DND-41 (cell line): Measurements from ENCODE around the gene SLC22A12.

ENCODE experiments used
- ATAC-seq: fragments of 200-7000 bp; cut with Tn5 transposase; 3 replicates; pipeline ENCODE4 v1.9.1; 2021; ENCODE audit warnings: low read depth; ENCODE audit not compliant: insufficient read depth
- DNase-seq: peaks from one replicate; pipeline ENCODE4 v3.0.0-alpha.2; 2020
- H2AFZ ChIP-seq: 2 replicates; pipeline ENCODE4 v1.6.0; 2012; ENCODE audit warnings: low read depth, low read length
- H3K27ac ChIP-seq: 2 replicates; pipeline ENCODE4 v1.5.1; 2012; ENCODE audit warnings: low read length, inconsistent platforms
- H3K27me3 ChIP-seq: fragments of 200-600 bp; sonication (generic); 2 replicates; pipeline ENCODE4 v1.6.0; 2012; ENCODE audit warnings: low read length, mild to moderate bottlenecking, inconsistent platforms; ENCODE audit not compliant: insufficient read depth, poor library complexity
- H3K36me3 ChIP-seq: 2 replicates; pipeline ENCODE4 v1.5.1; 2012; ENCODE audit warnings: low read length, inconsistent platforms; ENCODE audit not compliant: insufficient read depth
- H3K4me1 ChIP-seq: 2 replicates; pipeline ENCODE4 v1.5.1; 2012; ENCODE audit warnings: mild to moderate bottlenecking, low read length; ENCODE audit not compliant: insufficient read depth
- H3K4me2 ChIP-seq: 2 replicates; pipeline ENCODE4 v1.6.0; 2012; ENCODE audit warnings: mild to moderate bottlenecking, moderate library complexity, low read length, inconsistent platforms; ENCODE audit not compliant: insufficient read depth
- H3K4me3 ChIP-seq, 2 experiments: fragments of 200-600 bp in 1 of 2; shearing (Covaris generic) in 1 of 2; 2 replicates each; pipeline ENCODE4 v1.5.1; 2012 to 2016; ENCODE audit warnings: inconsistent platforms in 2 of 2, low read length in 2 of 2, mild to moderate bottlenecking in 2 of 2, low read depth in 1 of 2, moderate library complexity in 1 of 2
- H3K79me2 ChIP-seq: 2 replicates; pipeline ENCODE4 v1.6.0; 2012; ENCODE audit warnings: low read length, inconsistent platforms; ENCODE audit not compliant: insufficient read depth
- H3K9ac ChIP-seq: 2 replicates; pipeline ENCODE4 v1.6.0; 2012; ENCODE audit warnings: low read depth, mild to moderate bottlenecking, inconsistent platforms, low read length, moderate library complexity
- H3K9me3 ChIP-seq: 2 replicates; pipeline ENCODE4 v1.5.1; 2012; ENCODE audit warnings: low read length, moderate library complexity, mild to moderate bottlenecking, inconsistent platforms; ENCODE audit not compliant: insufficient read depth, severe bottlenecking
- H4K20me1 ChIP-seq: 2 replicates; pipeline ENCODE4 v1.6.0; 2012; ENCODE audit warnings: low read length; ENCODE audit not compliant: insufficient read depth
- CTCF ChIP-seq: IDR thresholded peaks from 2 replicates; pipeline ENCODE4 v1.5.1; 2012; ENCODE audit warnings: borderline replicate concordance, low read length, moderate library complexity, mild to moderate bottlenecking; ENCODE audit not compliant: poor library complexity, severe bottlenecking; ENCODE audit errors: extremely low read depth
- EZH2 ChIP-seq: IDR thresholded peaks from 3 replicates; pipeline ENCODE4 v1.6.1; 2012; ENCODE audit warnings: borderline replicate concordance, low read depth, mild to moderate bottlenecking, moderate library complexity, low read length, inconsistent platforms; ENCODE audit not compliant: severe bottlenecking

SLC22A12 gene

GRCh38 chr11:64644647-64645275 lies 53.7 kb downstream of the SLC22A12 start:
- DNase-seq, result no peak
- no peaks in the 10 kb centered on the region for H3K36me3 ChIP-seq
- no peak overlapping the region for H3K9ac ChIP-seq
- no peak overlapping the region for H2AFZ ChIP-seq
- ATAC-seq, result peak; percentile 69; the same call in 2 of the 3 replicates
- H3K27me3 ChIP-seq, result peaks cover 61% of the 10 kb centered on the region
- H4K20me1 ChIP-seq, result peaks cover 16% of the 10 kb centered on the region
- H3K4me1 ChIP-seq, result no peaks in the 10 kb centered on the region
- no peak overlapping the region for H3K4me3 ChIP-seq
- TF ChIP-seq EZH2, result no peak
- peak; percentile 17 for TF ChIP-seq CTCF
- no peaks in the 10 kb centered on the region for H3K9me3 ChIP-seq
- no peaks in the 10 kb centered on the region for H3K79me2 ChIP-seq
- H3K4me2 ChIP-seq, result no peak overlapping the region
- H3K27ac ChIP-seq, result no peak overlapping the region

GRCh38 chr11:64647019-64647779 lies 56.2 kb downstream of the SLC22A12 start:
- peaks cover 38% of the 10 kb centered on the region for H3K27me3 ChIP-seq
- no peak overlapping the region for H3K4me3 ChIP-seq
- H3K9me3 ChIP-seq, result no peaks in the 10 kb centered on the region
- no peak overlapping the region for H2AFZ ChIP-seq
- H3K27ac ChIP-seq, result no peak overlapping the region
- no peaks in the 10 kb centered on the region for H3K36me3 ChIP-seq
- DNase-seq, result no peak
- TF ChIP-seq EZH2 (no peak), CTCF (no peak)
- H3K79me2 ChIP-seq, result no peaks in the 10 kb centered on the region
- H3K4me2 ChIP-seq, result no peak overlapping the region
- H3K9ac ChIP-seq, result no peak overlapping the region
- no peaks in the 10 kb centered on the region for H3K4me1 ChIP-seq
- H4K20me1 ChIP-seq, result peaks cover 10% of the 10 kb centered on the region
- ATAC-seq, result no peak

- Histone ChIP-seq H3K9ac (no peak overlapping the region), H3K4me3 (no peak overlapping the region), H3K4me1 (no peaks in the 10 kb centered on the region), H3K36me3 (no peaks in the 10 kb centered on the region), H3K27ac (no peak overlapping the region), H3K4me2 (no peak overlapping the region), H2AFZ (no peak overlapping the region), H4K20me1 (peaks cover 10% of the 10 kb centered on the region), H3K79me2 (no peaks in the 10 kb centered on the region), H3K27me3 (peaks cover 27% of the 10 kb centered on the region), H3K9me3 (no peaks in the 10 kb centered on the region)
- ATAC-seq (no peak), DNase-seq (no peak)
- TF ChIP-seq EZH2 (no peak), CTCF (no peak)
Observed at GRCh38 chr11:64648551-64648950, 57.5 kb downstream of the SLC22A12 start.
